Measurements from ENCODE around the gene COL27A1. TPM values are rescaled to one million over a fixed set of nuclear protein-coding genes. Genes with fewer than 3 reads are reported as not detected.

Gene COL27A1
- total RNA-seq, 2 experiments from 2014 or later: 0.87 to 1.2 TPM

GRCh38 chr9:114204265-114204664 is 48.9 kb downstream of the COL27A1 start:
- Mint-ChIP-seq H3K27me3 (no peaks in the 10 kb centered on the region), H3K4me1 (ENCODE audit: low read depth) (no peaks in the 10 kb centered on the region), H3K36me3 (ENCODE audit: low read depth) (no peaks in the 10 kb centered on the region), H3K9me3 (no peaks in the 10 kb centered on the region), H3K27ac (no peak overlapping the region), H3K4me3 (no peak overlapping the region)
- no peaks in the 10 kb centered on the region for H3K27me3 ChIP-seq (ENCODE audit: control insufficient read depth in 1 of 2, insufficient read depth in 2 of 2, low read length in 2 of 2)
- H3K9me3 ChIP-seq (ENCODE audit: control insufficient read depth in 1 of 2, insufficient read depth in 1 of 2, low read length in 2 of 2): no peaks in the 10 kb centered on the region
- ATAC-seq (ENCODE audit: poor library complexity) (no peak), DNase-seq (no peak)
- no peaks in the 10 kb centered on the region for H3K36me3 ChIP-seq (ENCODE audit: insufficient read depth, low read length)
- no peaks in the 10 kb centered on the region for H3K4me1 ChIP-seq (ENCODE audit: insufficient read depth, low read length)
- no peak for TF ChIP-seq CTCF (IDR thresholded peaks at IDR 0.05)
- no peak overlapping the region for H3K4me3 ChIP-seq (ENCODE audit: low read length)
- no peak overlapping the region for H3K27ac ChIP-seq (ENCODE audit: low read depth in 1 of 2, low read length in 2 of 2)
- CTCF ChIA-PET: no interaction called here
- intact Hi-C loops (cut with DNase I, micrococcal nuclease): no loop called here
- POLR2A ChIA-PET: no interaction called here

DNA sequence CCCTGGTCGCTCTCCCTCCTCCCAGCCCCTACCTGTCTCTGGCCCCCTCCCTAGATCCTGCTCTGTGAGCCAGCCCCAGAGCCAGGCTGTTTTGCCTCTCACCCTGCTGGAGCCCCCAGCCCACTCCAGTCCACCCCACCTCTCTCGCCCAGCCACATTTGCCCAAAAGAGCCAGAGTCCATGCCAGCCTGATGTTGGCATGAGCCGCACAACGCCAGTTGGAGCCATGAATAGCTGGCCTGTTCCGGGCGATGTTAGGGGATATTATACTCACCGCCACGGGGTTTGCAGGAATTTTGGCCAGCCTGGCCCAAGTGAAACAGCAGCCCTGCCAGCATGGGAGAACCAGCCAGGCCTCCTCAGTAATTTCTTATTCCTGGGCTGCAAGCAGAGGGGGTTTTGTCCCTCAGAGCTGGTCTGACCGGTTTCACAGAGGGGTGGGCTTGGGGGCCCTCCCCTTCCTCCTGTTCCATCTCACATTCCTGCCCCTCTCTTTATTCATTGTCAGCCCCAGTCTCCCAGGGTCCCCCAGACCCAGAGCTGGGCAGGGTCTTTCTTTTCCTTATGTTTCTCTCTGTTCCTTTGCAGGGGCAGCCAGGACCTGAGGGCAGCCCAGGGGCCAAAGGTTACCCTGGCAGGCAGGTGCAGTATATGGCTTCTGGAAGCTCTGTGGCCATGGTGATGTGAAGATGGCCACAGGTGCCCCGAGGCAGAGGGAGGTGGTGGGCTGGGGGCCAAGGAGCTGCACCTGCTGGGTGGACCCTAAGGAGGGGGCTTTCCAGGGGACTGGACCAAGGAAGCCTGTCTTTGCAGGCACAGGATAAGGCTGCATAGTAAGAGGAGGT is 50.1 kb downstream of the COL27A1 start:
- no peaks in the 10 kb centered on the region for H3K9me3 Mint-ChIP-seq
- Histone ChIP-seq H3K27ac (ENCODE audit: low read depth in 1 of 2, low read length in 2 of 2) (no peak overlapping the region), H3K36me3 (ENCODE audit: insufficient read depth, low read length) (no peaks in the 10 kb centered on the region), H3K9me3 (ENCODE audit: control insufficient read depth in 1 of 2, insufficient read depth in 1 of 2, low read length in 2 of 2) (no peaks in the 10 kb centered on the region), H3K27me3 (ENCODE audit: control insufficient read depth in 1 of 2, insufficient read depth in 2 of 2, low read length in 2 of 2) (no peaks in the 10 kb centered on the region), H3K4me1 (ENCODE audit: insufficient read depth, low read length) (no peaks in the 10 kb centered on the region), H3K4me3 (ENCODE audit: low read length) (no peak overlapping the region)
- ChIA-PET CTCF (no interaction called here), POLR2A (no interaction called here)
- no peak overlapping the region for H3K4me3 Mint-ChIP-seq
- no peak for ATAC-seq (ENCODE audit: poor library complexity)
- H3K4me1 Mint-ChIP-seq (ENCODE audit: low read depth): no peaks in the 10 kb centered on the region
- TF ChIP-seq CTCF (IDR thresholded peaks at IDR 0.05): no peak
- no peaks in the 10 kb centered on the region for H3K27me3 Mint-ChIP-seq
- intact Hi-C loops (cut with DNase I, micrococcal nuclease): no loop called here
- DNase-seq: no peak
- no peaks in the 10 kb centered on the region for H3K36me3 Mint-ChIP-seq (ENCODE audit: low read depth)
- no peak overlapping the region for H3K27ac Mint-ChIP-seq

- no peak overlapping the region for H3K4me3 Mint-ChIP-seq
- intact Hi-C loops (cut with DNase I, micrococcal nuclease): no loop called here
- H3K27me3 Mint-ChIP-seq: no peaks in the 10 kb centered on the region
- DNase-seq: no peak
- Histone ChIP-seq H3K4me1 (ENCODE audit: insufficient read depth, low read length) (no peaks in the 10 kb centered on the region), H3K36me3 (ENCODE audit: insufficient read depth, low read length) (no peaks in the 10 kb centered on the region), H3K27ac (ENCODE audit: low read depth in 1 of 2, low read length in 2 of 2) (no peak overlapping the region), H3K9me3 (ENCODE audit: control insufficient read depth in 1 of 2, insufficient read depth in 1 of 2, low read length in 2 of 2) (no peaks in the 10 kb centered on the region), H3K27me3 (ENCODE audit: control insufficient read depth in 1 of 2, insufficient read depth in 2 of 2, low read length in 2 of 2) (no peaks in the 10 kb centered on the region), H3K4me3 (ENCODE audit: low read length) (no peak overlapping the region)
- H3K36me3 Mint-ChIP-seq (ENCODE audit: low read depth): no peaks in the 10 kb centered on the region
- H3K4me1 Mint-ChIP-seq (ENCODE audit: low read depth): no peaks in the 10 kb centered on the region
- CTCF ChIA-PET: no interaction called here
- no peak overlapping the region for H3K27ac Mint-ChIP-seq
- ATAC-seq (ENCODE audit: poor library complexity): no peak
- H3K9me3 Mint-ChIP-seq: no peaks in the 10 kb centered on the region
- POLR2A ChIA-PET: no interaction called here
- no peak for TF ChIP-seq CTCF (IDR thresholded peaks at IDR 0.05)
Observed at GRCh38 chr9:114206221-114206789, 51.0 kb downstream of the COL27A1 start.
